CD4-positive, alpha-beta memory T cell (primary cell): ENCODE results near the gene SCML2. TPM values are rescaled to one million over a fixed set of nuclear protein-coding genes. Genes with fewer than 3 reads are reported as not detected.

ENCODE experiments used
- CTCF ChIA-PET: fragments of 350-600 bp; sonication (Branson Sonifier 250); formaldehyde crosslinking; loops from one replicate; lab custom pipeline; 2021; ENCODE audit warnings: inconsistent platforms; ENCODE audit not compliant: partially characterized antibody; lab: Charles Lee
- POLR2A ChIA-PET: fragments of 350-600 bp; sonication (Branson Sonifier 250); formaldehyde crosslinking; loops from one replicate; lab custom pipeline; 2021; ENCODE audit not compliant: partially characterized antibody; lab: Charles Lee
- DNase-seq, 5 donors: peaks; one replicate each; pipeline versions ENCODE4 v3.0.0 to v3.0.0-alpha.2; 2020 to 2022; ENCODE audit warnings: mixed read lengths in 1 of 5
- H3K27ac ChIP-seq: one replicate; pipeline ENCODE4 v1.7.0; 2013; ENCODE audit warnings: low read depth, low read length
- H3K27me3 ChIP-seq: 2 replicates; pipeline ENCODE4 v1.7.0; 2013; ENCODE audit warnings: mild to moderate bottlenecking, low read length, moderate library complexity; ENCODE audit not compliant: insufficient read depth
- H3K36me3 ChIP-seq: 2 replicates; pipeline ENCODE4 v1.7.0; 2013; ENCODE audit warnings: mild to moderate bottlenecking, low read length, moderate library complexity; ENCODE audit not compliant: insufficient read depth
- H3K4me1 ChIP-seq: 2 replicates; pipeline ENCODE4 v1.7.0; 2013; ENCODE audit warnings: mild to moderate bottlenecking, low read length, moderate library complexity; ENCODE audit not compliant: insufficient read depth
- H3K4me3 ChIP-seq, 2 donors: one replicate each; pipeline ENCODE4 v1.7.0; 2013; ENCODE audit warnings: low read length in 2 of 2, mild to moderate bottlenecking in 1 of 2
- H3K9me3 ChIP-seq, 2 donors: one replicate each; pipeline ENCODE4 v1.7.0; 2013; ENCODE audit warnings: low read length in 2 of 2, control low read depth in 1 of 2; ENCODE audit not compliant: control insufficient read depth in 1 of 2
- H3K27ac Mint-ChIP-seq, 7 donors: one replicate each; pipeline ENCODE4 v1.8.0; 2020 to 2021; ENCODE audit warnings: mixed read lengths in 7 of 7, mild to moderate bottlenecking in 6 of 7, inconsistent platforms in 3 of 7, moderate library complexity in 3 of 7
- H3K27me3 Mint-ChIP-seq, 2 donors: one replicate each; pipeline ENCODE4 v1.8.0; 2020 to 2021; ENCODE audit warnings: mixed read lengths in 2 of 2
- H3K36me3 Mint-ChIP-seq, 2 donors: one replicate each; pipeline ENCODE4 v1.8.0; 2020 to 2021; ENCODE audit warnings: mixed read lengths in 2 of 2, inconsistent platforms in 1 of 2, mild to moderate bottlenecking in 1 of 2
- H3K4me1 Mint-ChIP-seq, 4 donors: one replicate each; pipeline ENCODE4 v1.8.0; 2020 to 2021; ENCODE audit warnings: mixed read lengths in 4 of 4, mild to moderate bottlenecking in 1 of 4
- H3K4me3 Mint-ChIP-seq, 8 donors: one replicate each; pipeline ENCODE4 v1.8.0; 2020 to 2021; ENCODE audit warnings: mixed read lengths in 8 of 8, mild to moderate bottlenecking in 7 of 8, moderate library complexity in 6 of 8, inconsistent platforms in 3 of 8
- H3K9me3 Mint-ChIP-seq, 8 donors: one replicate each; pipeline ENCODE4 v1.8.0; 2020 to 2021; ENCODE audit warnings: mixed read lengths in 8 of 8, mild to moderate bottlenecking in 5 of 8, inconsistent platforms in 3 of 8, moderate library complexity in 1 of 8
- intact Hi-C: fragments of 100-400 bp; cut with micrococcal nuclease; formaldehyde crosslinking; loops from one replicate; pipeline ENCODE4 v1.15.1; 2023
- polyA plus RNA-seq, 2 donors: library from polyadenylated mRNA; unstranded; fragments of 300-500 nt; fragmentation: Illumina TruSeq; gene quantifications; one replicate each; pipeline ENCODE4 v1.2.3, GENCODE V29; 2021
- total RNA-seq, 2 experiments: library from RNA; stranded (reverse); gene quantifications; one replicate each; pipeline ENCODE4 v1.2.3, GENCODE V29; 2021

Gene SCML2
- total and polyA plus RNA-seq, 4 experiments from 2014 or later = 0.41 to 1.7 (median 1.2) TPM

DNA sequence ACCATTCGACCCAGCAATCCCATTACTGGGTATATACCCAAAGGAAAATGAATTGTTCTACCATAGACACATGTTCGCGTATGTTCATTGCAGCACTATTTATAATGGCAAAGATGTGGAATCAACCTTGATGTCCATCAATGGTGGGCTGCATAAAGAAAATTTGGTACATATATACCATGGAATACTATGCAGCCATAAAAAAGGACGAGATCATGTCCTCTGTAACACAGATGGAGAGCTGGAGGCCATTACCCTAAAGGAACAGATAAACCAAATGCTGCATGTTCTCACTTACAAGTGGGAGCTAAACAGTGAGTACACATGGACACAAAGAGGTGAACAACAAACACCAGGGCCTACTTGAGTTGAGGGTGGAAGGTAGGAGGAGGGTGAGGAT lies 45.1 kb downstream of the SCML2 start:
- Histone ChIP-seq H3K9me3 (no peaks in the 10 kb centered on the region), H3K36me3 (no peaks in the 10 kb centered on the region), H3K4me1 (no peaks in the 10 kb centered on the region), H3K4me3 (no peak overlapping the region), H3K27ac (no peak overlapping the region), H3K27me3 (no peaks in the 10 kb centered on the region)
- Mint-ChIP-seq H3K27me3 (no peaks in the 10 kb centered on the region), H3K36me3 (no peaks in the 10 kb centered on the region), H3K4me1 (no peaks in the 10 kb centered on the region), H3K4me3 (no peak overlapping the region), H3K9me3 (peaks cover 0 to 4% (median 0%) of the 10 kb centered on the region in 8 donors), H3K27ac (no peak overlapping the region)
- CTCF ChIA-PET = no interaction called here
- POLR2A ChIA-PET = no interaction called here
- intact Hi-C loops = no loop called here
- DNase-seq = no peak

DNA sequence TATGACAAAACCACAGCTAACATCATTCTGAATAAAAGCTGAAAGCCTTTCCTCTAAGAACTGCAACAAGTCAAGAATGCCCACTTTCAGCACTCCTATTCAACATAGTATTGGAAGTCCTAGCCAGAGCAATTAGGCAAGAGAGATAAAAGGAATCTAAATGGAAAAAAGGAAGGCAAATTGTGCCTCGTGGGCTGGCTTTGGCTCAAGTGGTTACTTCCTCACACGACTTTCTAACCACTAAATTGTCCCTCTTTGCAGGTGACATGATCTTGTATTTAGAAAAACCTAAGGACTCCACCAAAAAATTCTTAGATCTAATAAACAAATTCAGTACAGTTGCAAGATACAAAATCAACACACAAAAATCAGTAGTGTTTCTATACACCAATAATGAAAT lies 57.2 kb downstream of the SCML2 start:
- H3K27me3 Mint-ChIP-seq = no peaks in the 10 kb centered on the region
- no peaks in the 10 kb centered on the region for H3K4me1 ChIP-seq
- H3K36me3 ChIP-seq = no peaks in the 10 kb centered on the region
- H3K27me3 ChIP-seq = no peaks in the 10 kb centered on the region
- H3K4me1 Mint-ChIP-seq = no peaks in the 10 kb centered on the region
- CTCF ChIA-PET = no interaction called here
- intact Hi-C loops = no loop called here
- H3K9me3 Mint-ChIP-seq = peaks cover 0 to 25% (median 9%) of the 10 kb centered on the region in 8 donors
- POLR2A ChIA-PET = no interaction called here
- no peak overlapping the region for H3K27ac ChIP-seq
- no peak overlapping the region for H3K27ac Mint-ChIP-seq
- DNase-seq = no peak
- no peaks in the 10 kb centered on the region for H3K9me3 ChIP-seq
- H3K36me3 Mint-ChIP-seq = no peaks in the 10 kb centered on the region
- H3K4me3 ChIP-seq = no peak overlapping the region
- H3K4me3 Mint-ChIP-seq = no peak overlapping the region

DNA sequence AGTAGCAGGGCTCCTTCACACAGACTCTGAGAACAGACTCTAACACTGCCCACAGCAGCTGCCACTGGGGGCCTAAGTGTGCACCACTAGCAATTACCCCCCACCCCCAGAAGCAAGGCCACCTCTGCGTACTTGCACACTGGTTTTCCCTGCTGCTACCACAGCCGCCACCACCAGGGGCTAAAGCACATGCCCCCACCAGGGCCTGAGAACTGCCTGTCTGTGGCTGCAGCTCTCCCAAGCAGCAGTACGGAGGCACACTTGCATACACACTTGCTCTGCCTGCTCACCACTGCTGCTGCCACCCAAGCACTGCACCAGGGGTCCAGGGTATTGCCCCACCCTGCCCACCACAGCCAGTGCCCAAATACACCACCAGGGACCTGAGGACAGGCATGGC lies 59.6 kb downstream of the SCML2 start:
- no peak overlapping the region for H3K27ac Mint-ChIP-seq
- CTCF ChIA-PET = no interaction called here

DNA sequence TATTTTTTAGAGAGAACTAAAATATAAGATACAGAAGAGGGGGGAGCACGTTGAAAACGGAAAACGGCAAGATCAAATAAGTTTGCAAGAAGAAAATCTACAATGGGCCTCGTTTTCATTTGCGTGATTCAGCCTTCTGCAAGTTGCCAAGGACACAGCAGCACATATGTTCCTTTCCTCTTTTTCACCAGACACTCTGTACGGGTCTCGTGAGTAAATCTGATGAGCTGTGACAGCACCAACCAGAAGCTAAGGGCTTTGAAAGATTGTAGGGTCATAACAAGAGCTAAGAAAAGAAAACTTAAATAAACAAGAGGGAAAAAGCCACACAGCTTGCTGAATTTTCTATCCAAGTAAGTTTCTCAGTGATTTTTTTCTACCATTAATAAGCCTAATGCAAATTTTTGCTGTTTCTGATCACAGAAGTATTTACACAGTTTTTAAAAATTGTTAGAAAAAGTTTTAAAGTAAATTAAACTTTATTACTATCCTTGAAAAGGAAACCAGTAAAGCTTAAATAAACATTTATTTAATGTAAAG lies 63.4 kb downstream of the SCML2 start:
- intact Hi-C loops = no loop called here
- Mint-ChIP-seq H3K27me3 (no peaks in the 10 kb centered on the region), H3K36me3 (no peaks in the 10 kb centered on the region), H3K4me1 (no peaks in the 10 kb centered on the region), H3K4me3 (no peak overlapping the region), H3K27ac (no peak overlapping the region), H3K9me3 (peaks cover 0 to 11% (median 6%) of the 10 kb centered on the region in 8 donors)
- Histone ChIP-seq H3K27me3 (no peaks in the 10 kb centered on the region), H3K9me3 (no peaks in the 10 kb centered on the region), H3K4me1 (no peaks in the 10 kb centered on the region), H3K4me3 (no peak overlapping the region), H3K27ac (no peak overlapping the region), H3K36me3 (no peaks in the 10 kb centered on the region)
- POLR2A ChIA-PET = no interaction called here
- CTCF ChIA-PET = no interaction called here
- no peak for DNase-seq

More for the DNA sequence above, 59.6 kb downstream of the SCML2 start:
- Mint-ChIP-seq H3K27me3 (no peaks in the 10 kb centered on the region), H3K9me3 (peaks cover 0 to 25% (median 9%) of the 10 kb centered on the region in 8 donors), H3K36me3 (no peaks in the 10 kb centered on the region), H3K4me3 (no peak overlapping the region), H3K4me1 (no peaks in the 10 kb centered on the region)
- Histone ChIP-seq H3K9me3 (no peaks in the 10 kb centered on the region), H3K36me3 (no peaks in the 10 kb centered on the region), H3K27me3 (no peaks in the 10 kb centered on the region), H3K4me3 (no peak overlapping the region), H3K4me1 (no peaks in the 10 kb centered on the region), H3K27ac (no peak overlapping the region)
- intact Hi-C loops = no loop called here
- no peak for DNase-seq
- POLR2A ChIA-PET = no interaction called here

DNA sequence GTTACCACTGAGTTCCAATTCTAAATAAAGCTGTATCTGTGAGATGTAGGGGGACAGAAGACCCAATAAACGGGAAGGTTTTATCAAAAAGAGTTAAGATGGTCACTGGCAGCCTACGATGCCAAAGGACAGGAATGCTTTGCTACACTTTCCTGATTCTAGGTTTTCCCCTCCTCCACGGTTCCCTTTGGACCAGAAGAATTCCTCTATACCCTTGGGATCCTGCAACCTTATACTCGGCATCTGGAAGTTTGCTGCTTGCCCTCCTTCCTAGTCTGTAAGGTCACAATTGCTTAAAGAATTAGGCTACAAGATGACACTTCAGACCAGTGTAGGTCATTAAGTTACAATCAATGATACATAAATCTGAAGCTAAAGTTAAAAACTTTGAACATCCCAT lies 64.3 kb downstream of the SCML2 start:
- Histone ChIP-seq H3K4me3 (no peak overlapping the region), H3K36me3 (no peaks in the 10 kb centered on the region), H3K4me1 (no peaks in the 10 kb centered on the region), H3K27me3 (no peaks in the 10 kb centered on the region), H3K9me3 (no peaks in the 10 kb centered on the region), H3K27ac (no peak overlapping the region)
- no peaks in the 10 kb centered on the region for H3K36me3 Mint-ChIP-seq
- no peak overlapping the region for H3K4me3 Mint-ChIP-seq
- H3K9me3 Mint-ChIP-seq = peaks cover 0 to 5% (median under 1%) of the 10 kb centered on the region in 8 donors
- H3K4me1 Mint-ChIP-seq = no peaks in the 10 kb centered on the region
- peak overlapping the region in 1 of 7 donors; percentile 22 for H3K27ac Mint-ChIP-seq
- CTCF ChIA-PET = no interaction called here
- POLR2A ChIA-PET = no interaction called here
- intact Hi-C loops = no loop called here
- no peak for DNase-seq
- H3K27me3 Mint-ChIP-seq = no peaks in the 10 kb centered on the region

DNA sequence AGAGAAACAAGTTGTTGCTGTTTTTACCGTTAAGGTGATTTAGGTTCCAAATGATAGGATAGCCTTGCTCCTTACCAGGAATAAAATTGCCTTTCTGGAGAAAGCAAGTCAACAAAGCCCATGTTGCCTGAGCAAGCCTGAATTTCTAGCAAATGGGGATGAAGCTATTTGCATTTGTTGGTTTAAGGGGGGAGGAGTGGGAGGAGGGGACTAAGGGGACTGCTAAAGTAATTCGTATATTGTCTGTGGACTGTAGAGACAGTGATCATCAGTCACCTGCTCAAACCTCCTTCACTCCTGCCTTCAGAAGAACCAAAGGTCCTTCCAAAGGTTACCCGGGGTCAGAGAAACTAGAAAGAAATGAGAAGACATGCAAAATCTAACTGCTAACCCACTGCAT lies 65.8 kb downstream of the SCML2 start:
- DNase-seq = no peak
- H3K4me1 Mint-ChIP-seq = no peaks in the 10 kb centered on the region
- H3K36me3 ChIP-seq = no peaks in the 10 kb centered on the region
- H3K9me3 Mint-ChIP-seq = no peaks in the 10 kb centered on the region
- H3K27ac Mint-ChIP-seq = no peak overlapping the region
- intact Hi-C loops = no loop called here
- no peaks in the 10 kb centered on the region for H3K36me3 Mint-ChIP-seq
- ChIA-PET CTCF (no interaction called here), POLR2A (no interaction called here)
- no peaks in the 10 kb centered on the region for H3K9me3 ChIP-seq
- no peaks in the 10 kb centered on the region for H3K27me3 ChIP-seq
- H3K4me3 Mint-ChIP-seq = no peak overlapping the region
- no peaks in the 10 kb centered on the region for H3K4me1 ChIP-seq
- H3K27me3 Mint-ChIP-seq = no peaks in the 10 kb centered on the region
- no peak overlapping the region for H3K4me3 ChIP-seq
- H3K27ac ChIP-seq = no peak overlapping the region

DNA sequence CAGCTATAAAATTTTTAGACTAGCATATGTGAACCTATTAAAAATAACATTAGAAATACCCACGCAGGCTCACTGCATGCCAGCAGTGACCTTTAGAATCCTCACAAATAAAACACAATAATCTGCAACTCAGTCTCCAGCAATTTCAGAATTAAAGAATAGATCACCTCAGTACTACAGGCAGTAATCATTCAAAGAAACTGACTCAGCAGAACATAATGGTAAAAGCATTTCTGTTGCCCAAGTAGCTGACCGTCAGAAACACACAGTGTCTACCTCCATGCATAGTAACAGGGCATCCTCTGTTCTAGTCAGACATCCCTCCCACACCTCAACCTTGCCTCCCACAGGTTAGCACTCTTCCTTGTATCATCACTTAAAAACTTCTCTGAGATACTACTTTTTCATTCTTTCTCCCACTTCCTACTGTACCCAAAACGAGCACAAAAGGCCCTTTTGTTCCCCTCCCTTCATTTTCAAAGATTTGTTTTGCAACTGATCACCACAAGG lies 68.1 kb downstream of the SCML2 start:
- intact Hi-C loops = no loop called here
- Mint-ChIP-seq H3K4me1 (no peaks in the 10 kb centered on the region), H3K4me3 (no peak overlapping the region), H3K36me3 (no peaks in the 10 kb centered on the region), H3K27ac (no peak overlapping the region), H3K9me3 (peaks cover 0 to 7% (median 0%) of the 10 kb centered on the region in 8 donors), H3K27me3 (no peaks in the 10 kb centered on the region)
- no peak for DNase-seq
- H3K36me3 ChIP-seq = no peaks in the 10 kb centered on the region
- no peaks in the 10 kb centered on the region for H3K4me1 ChIP-seq
- H3K4me3 ChIP-seq = no peak overlapping the region
- no peak overlapping the region for H3K27ac ChIP-seq
- H3K9me3 ChIP-seq = no peaks in the 10 kb centered on the region
- POLR2A ChIA-PET = no interaction called here
- CTCF ChIA-PET = no interaction called here
- H3K27me3 ChIP-seq = no peaks in the 10 kb centered on the region
